SK-N-SH treated with all-trans-retinoic acid at 6 μM for 48 hours (cell line): ENCODE measurements around the gene MTOR.
A peak's percentile ranks its signal among the peaks of the same experiment; 100 is the strongest.

Experiments
- ATAC-seq: fragments of 200-7000 bp; cut with Tn5 transposase; 3 replicates; pipeline ENCODE4 v1.9.1; 2020; ENCODE audit warnings: mild to moderate bottlenecking, moderate library complexity
- BACH2 ChIP-seq: fragments of 250-450 bp; sonication (Bioruptor Pico); IDR thresholded peaks from 2 replicates; pipeline ENCODE4 v1.9.0; 2021; ENCODE audit warnings: mild to moderate bottlenecking, borderline replicate concordance
- CSDC2 ChIP-seq: fragments of 250-450 bp; sonication (Bioruptor Pico); IDR thresholded peaks from 2 replicates; pipeline ENCODE4 v1.5.0; 2020; ENCODE audit warnings: mild to moderate bottlenecking, moderate library complexity
- ESRRG ChIP-seq: fragments of 250-450 bp; sonication (Bioruptor Pico); IDR thresholded peaks from 2 replicates; pipeline ENCODE4 v1.6.1; 2021; ENCODE audit warnings: mild to moderate bottlenecking
- GLIS3 ChIP-seq: fragments of 250-450 bp; sonication (Bioruptor Pico); IDR thresholded peaks from 2 replicates; pipeline ENCODE4 v1.5.0; 2020; ENCODE audit warnings: mild to moderate bottlenecking, moderate library complexity
- ISL1 ChIP-seq: fragments of 250-450 bp; sonication (Bioruptor Pico); IDR thresholded peaks from 2 replicates; pipeline ENCODE4 v2.1.2; 2022; ENCODE audit warnings: mild to moderate bottlenecking, moderate library complexity
- OSR1 ChIP-seq: fragments of 250-450 bp; sonication (Bioruptor Pico); IDR thresholded peaks from 2 replicates; pipeline ENCODE4 v1.8.0; 2022; ENCODE audit warnings: moderate library complexity, mild to moderate bottlenecking, inconsistent platforms
- PATZ1 ChIP-seq: fragments of 250-450 bp; sonication (Bioruptor Pico); IDR thresholded peaks from 2 replicates; pipeline ENCODE4 v1.8.0; 2020; ENCODE audit warnings: mild to moderate bottlenecking, moderate library complexity, borderline replicate concordance
- PPARA ChIP-seq: fragments of 250-450 bp; sonication (Bioruptor Pico); IDR thresholded peaks from 2 replicates; pipeline ENCODE4 v1.5.0; 2020; ENCODE audit warnings: mild to moderate bottlenecking, borderline replicate concordance
- RARB ChIP-seq: fragments of 250-450 bp; sonication (Bioruptor Pico); IDR thresholded peaks from 2 replicates; pipeline ENCODE4 v1.8.0; 2021; ENCODE audit warnings: mild to moderate bottlenecking, moderate library complexity
- SNAI2 ChIP-seq: fragments of 250-450 bp; sonication (Bioruptor Pico); IDR thresholded peaks from 2 replicates; pipeline ENCODE4 v1.5.0; 2020; ENCODE audit warnings: mild to moderate bottlenecking, moderate library complexity
- TCF4 ChIP-seq: fragments of 250-450 bp; sonication (Bioruptor Pico); IDR thresholded peaks from 2 replicates; pipeline ENCODE4 v1.8.0; 2021; ENCODE audit warnings: mild to moderate bottlenecking, moderate library complexity, borderline replicate concordance
- TOX ChIP-seq: fragments of 250-450 bp; sonication (Bioruptor Pico); IDR thresholded peaks from 2 replicates; pipeline ENCODE4 v1.8.0; 2021; ENCODE audit warnings: mild to moderate bottlenecking, moderate library complexity, borderline replicate concordance
- ZC3H10 ChIP-seq: fragments of 250-450 bp; sonication (Bioruptor Pico); IDR thresholded peaks from 2 replicates; pipeline ENCODE4 v1.5.1; 2021; ENCODE audit warnings: mild to moderate bottlenecking, moderate library complexity
- ZNF565 ChIP-seq: fragments of 450-650 bp; formaldehyde crosslinking; conservative IDR thresholded peaks from 2 replicates; pipeline ENCODE4 v1.5.0; 2020; ENCODE audit warnings: low read depth, mild to moderate bottlenecking, moderate library complexity
- ZNF8 ChIP-seq: fragments of 450-650 bp; formaldehyde crosslinking; IDR thresholded peaks from 2 replicates; pipeline ENCODE4 v1.5.0; 2020; ENCODE audit warnings: mild to moderate bottlenecking, moderate library complexity
- TF ChIP-seq, protein P1 (sequence below): fragments of 250-450 bp; sonication (Bioruptor Pico); IDR thresholded peaks from 2 replicates; pipeline ENCODE4 v1.5.1; 2021; ENCODE audit warnings: mild to moderate bottlenecking, moderate library complexity
- TF ChIP-seq, protein P2 (sequence below): fragments of 250-450 bp; sonication (Bioruptor Pico); IDR thresholded peaks from 2 replicates; pipeline ENCODE4 v1.8.0; 2021; ENCODE audit warnings: low read depth, mild to moderate bottlenecking, moderate library complexity, borderline replicate concordance

MTOR gene

DNA sequence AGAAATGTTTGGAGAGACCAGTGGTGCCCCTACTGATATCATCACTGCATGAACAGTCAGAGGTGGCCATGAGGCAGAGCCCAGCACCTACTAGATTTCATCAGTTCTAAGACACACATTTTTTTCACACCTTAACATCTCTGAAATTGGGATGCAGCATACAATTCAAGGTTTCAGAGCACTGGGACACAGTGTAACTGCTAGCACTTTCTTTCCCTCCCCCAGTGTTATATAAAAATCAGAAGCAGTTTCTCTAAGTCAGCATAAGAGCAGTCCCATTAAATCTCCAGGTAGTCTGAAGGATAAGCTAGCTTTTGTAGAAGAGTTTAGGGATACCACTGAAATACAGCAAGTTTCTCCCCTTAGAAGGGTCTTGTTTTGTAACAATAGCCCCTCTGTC, 83.2 kb downstream of the MTOR start (continued):
- TF ChIP-seq, protein P1, sequence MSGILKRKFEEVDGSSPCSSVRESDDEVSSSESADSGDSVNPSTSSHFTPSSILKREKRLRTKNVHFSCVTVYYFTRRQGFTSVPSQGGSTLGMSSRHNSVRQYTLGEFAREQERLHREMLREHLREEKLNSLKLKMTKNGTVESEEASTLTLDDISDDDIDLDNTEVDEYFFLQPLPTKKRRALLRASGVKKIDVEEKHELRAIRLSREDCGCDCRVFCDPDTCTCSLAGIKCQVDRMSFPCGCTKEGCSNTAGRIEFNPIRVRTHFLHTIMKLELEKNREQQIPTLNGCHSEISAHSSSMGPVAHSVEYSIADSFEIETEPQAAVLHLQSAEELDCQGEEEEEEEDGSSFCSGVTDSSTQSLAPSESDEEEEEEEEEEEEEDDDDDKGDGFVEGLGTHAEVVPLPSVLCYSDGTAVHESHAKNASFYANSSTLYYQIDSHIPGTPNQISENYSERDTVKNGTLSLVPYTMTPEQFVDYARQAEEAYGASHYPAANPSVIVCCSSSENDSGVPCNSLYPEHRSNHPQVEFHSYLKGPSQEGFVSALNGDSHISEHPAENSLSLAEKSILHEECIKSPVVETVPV (CRISPR knock-in tag): no peak

DNA sequence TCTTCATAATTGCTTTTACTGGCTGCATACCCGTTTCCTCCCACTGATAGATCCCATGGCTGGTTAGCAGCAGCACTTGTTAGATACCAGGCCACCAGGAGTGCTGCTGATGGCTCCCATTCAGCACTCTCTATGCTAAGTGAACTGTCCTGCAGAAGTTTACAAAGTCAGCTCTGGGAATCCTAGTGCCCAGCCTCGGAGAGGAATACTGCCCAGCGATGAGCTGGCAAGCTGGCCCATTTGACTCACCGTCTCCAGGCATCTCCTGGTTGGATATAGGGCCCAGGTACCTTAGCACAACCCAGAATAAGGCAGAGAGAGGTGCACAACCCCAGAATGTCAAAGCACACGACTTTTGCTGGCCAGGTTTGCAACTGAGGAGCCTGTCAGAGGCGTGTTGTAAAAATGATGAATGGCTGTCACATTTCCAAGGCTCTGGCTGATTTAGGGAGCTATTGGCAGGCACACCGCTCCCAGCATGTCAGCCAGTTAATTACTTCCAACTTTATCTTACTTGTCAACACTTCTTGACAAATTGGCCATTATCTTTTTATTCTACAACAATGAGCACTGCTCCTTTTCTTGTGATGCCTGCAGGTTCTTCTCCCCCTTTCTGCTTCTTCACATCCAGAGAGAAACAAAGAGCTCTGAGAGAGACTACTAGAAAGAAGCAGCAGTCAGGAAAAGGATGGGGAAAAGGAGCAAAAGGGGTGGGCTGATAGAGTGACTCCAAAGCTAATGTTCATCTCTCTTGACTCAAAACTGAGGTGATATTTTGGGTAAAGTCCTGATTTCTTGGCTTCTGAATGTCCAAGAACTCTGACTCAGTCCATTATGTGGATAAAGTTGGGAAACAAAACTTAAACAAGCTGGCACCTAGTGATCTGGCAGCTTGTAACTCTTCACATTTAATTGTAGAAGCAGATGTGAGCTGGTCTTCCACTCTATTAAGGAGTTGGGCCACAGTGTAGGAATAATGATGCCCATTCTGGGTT, 84.0 kb downstream of the MTOR start:
- peak; percentile 62 for ATAC-seq
- TF ChIP-seq BACH2 (CRISPR knock-in tag) (no peak), ISL1 (CRISPR knock-in tag) (peak; percentile 70; the same call in 1 of the 2 replicates)

DNA sequence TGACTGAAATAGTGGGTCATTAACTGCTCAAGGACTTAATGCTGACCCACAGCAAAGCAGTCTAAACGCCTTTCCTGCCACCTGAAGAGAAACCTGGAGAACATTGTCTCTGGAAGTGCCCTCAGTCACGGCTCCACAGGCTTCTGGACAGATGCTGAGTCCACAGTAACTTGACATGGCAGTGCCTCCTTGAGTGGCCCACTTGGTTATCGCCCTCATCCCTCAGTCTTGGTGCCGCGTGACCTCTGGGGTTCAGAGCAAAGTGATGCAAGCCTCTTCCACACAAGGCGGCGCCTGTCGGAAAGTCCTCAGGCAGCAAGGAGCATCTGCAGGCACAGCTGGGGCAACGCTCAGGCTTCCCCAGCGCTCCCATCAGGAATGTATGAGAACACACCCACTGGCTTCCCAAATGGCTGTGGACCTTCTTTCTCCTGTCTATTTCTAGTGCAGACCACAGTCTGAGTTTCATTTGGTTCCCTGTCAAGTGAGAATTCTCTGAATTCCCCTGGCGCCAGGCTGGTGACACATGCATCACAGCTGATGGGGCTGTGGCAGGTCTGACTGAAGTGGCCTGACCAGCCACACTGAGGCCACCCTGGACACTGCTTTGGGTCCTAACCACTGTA, 86.2 kb downstream of the MTOR start:
- no peak for TF ChIP-seq ZNF565 (CRISPR knock-in tag)
- TF ChIP-seq SNAI2 (CRISPR knock-in tag): no peak
- TF ChIP-seq ZC3H10 (CRISPR knock-in tag): no peak
- no peak for ATAC-seq

DNA sequence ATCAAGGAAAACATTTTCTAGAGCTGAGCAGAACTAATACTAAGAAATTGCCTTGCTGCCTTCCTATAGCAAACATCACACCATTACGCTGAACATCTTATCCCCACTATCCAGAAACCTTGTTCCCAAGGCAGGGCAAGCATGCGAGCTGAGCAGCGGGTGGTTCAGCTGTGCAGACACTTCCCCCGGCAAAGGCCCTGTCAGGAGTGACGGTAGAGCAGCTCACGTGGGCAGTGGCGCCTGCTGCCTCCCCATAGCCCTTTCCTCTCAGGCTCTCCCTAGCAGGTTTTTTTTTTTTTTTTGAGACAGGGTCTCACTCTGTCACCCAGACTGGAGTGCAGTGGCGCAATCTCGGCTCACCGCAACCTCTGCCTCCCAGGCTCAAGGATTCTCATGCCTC, 86.9 kb downstream of the MTOR start:
- ATAC-seq: no peak
- no peak for TF ChIP-seq RARB (CRISPR knock-in tag)
- no peak for TF ChIP-seq ISL1 (CRISPR knock-in tag)
- TF ChIP-seq, all 23 proteins: peak for 0

- TF ChIP-seq ESRRG (CRISPR knock-in tag) (no peak), PPARA (CRISPR knock-in tag) (no peak), PATZ1 (CRISPR knock-in tag) (no peak), ZC3H10 (CRISPR knock-in tag) (no peak), GLIS3 (CRISPR knock-in tag) (no peak), ZNF8 (no peak), RARB (CRISPR knock-in tag) (no peak), TOX (no peak), ZNF565 (CRISPR knock-in tag) (no peak), TCF4 (no peak), BACH2 (CRISPR knock-in tag) (no peak), CSDC2 (no peak), OSR1 (CRISPR knock-in tag) (no peak)
- TF ChIP-seq, protein P2, sequence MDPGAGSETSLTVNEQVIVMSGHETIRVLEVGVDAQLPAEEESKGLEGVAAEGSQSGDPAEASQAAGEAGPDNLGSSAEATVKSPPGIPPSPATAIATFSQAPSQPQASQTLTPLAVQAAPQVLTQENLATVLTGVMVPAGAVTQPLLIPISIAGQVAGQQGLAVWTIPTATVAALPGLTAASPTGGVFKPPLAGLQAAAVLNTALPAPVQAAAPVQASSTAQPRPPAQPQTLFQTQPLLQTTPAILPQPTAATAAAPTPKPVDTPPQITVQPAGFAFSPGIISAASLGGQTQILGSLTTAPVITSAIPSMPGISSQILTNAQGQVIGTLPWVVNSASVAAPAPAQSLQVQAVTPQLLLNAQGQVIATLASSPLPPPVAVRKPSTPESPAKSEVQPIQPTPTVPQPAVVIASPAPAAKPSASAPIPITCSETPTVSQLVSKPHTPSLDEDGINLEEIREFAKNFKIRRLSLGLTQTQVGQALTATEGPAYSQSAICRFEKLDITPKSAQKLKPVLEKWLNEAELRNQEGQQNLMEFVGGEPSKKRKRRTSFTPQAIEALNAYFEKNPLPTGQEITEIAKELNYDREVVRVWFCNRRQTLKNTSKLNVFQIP (CRISPR knock-in tag): no peak
- TF ChIP-seq, protein P1 (CRISPR knock-in tag): no peak
- ATAC-seq: no peak
Measured at GRCh38 chr1:11174261-11174942, 87.9 kb downstream of the MTOR start.
